ENCODE results near the gene FGF2. TPM values are rescaled to one million over a fixed set of nuclear protein-coding genes. Genes with fewer than 3 reads are reported as not detected.

The FGF2 gene
- total RNA-seq, 1 experiment from 2014 or later: 2.1 TPM

DNA sequence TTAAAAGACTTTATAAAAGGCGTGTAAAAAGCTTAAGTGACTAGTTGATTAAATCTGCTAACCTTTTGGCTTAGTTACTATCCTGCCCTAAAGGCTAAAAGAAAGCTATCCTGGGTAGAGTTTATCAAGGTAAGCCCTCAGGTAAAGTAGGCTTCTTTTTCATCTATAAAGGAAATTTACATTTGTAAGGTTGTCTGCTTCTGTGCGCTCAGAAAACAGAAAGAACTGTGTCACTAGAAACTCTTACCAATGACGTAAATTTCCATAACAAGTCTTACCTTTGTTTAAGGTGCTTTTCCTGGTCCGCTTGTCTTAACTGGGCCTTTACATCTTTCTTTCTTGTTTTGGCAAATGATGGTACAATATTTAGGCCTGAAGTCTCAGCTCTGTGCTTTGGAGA, 37.7 kb upstream of the FGF2 start:
- intact Hi-C loops (cut with micrococcal nuclease; ENCODE audit: unreplicated experiment): no loop called here
- Histone ChIP-seq H3K9me3 (ENCODE audit: insufficient read depth, low read depth) (peaks cover 24% of the 10 kb centered on the region), H2AFZ (no peak overlapping the region), H4K20me1 (ENCODE audit: insufficient read depth) (no peaks in the 10 kb centered on the region), H3K79me2 (ENCODE audit: low read depth) (no peaks in the 10 kb centered on the region), H3K4me2 (no peak overlapping the region), H3K27me3 (ENCODE audit: insufficient read depth, low read depth) (no peaks in the 10 kb centered on the region), H3K9me2 (ENCODE audit: insufficient read depth) (no peaks in the 10 kb centered on the region), H3F3A (ENCODE audit: insufficient read depth, low read depth) (peaks cover 5% of the 10 kb centered on the region), H3K27ac (no peak overlapping the region), H3K36me3 (ENCODE audit: low read depth) (no peaks in the 10 kb centered on the region), H3K4me1 (replicated peaks; ENCODE audit: insufficient read depth) (peaks cover 27% of the 10 kb centered on the region), H3K4me3 (no peak overlapping the region)
- CTCF ChIA-PET: interaction anchor here (0.7 kb wide), 1 partner anchor 537 kb away, joined by 3 read pairs; no protein-coding TSS in a partner anchor
- no peak for TF ChIP-seq EZH2 (IDR thresholded peaks at IDR 0.05; ENCODE audit: low read depth)
- TF ChIP-seq, protein P1, sequence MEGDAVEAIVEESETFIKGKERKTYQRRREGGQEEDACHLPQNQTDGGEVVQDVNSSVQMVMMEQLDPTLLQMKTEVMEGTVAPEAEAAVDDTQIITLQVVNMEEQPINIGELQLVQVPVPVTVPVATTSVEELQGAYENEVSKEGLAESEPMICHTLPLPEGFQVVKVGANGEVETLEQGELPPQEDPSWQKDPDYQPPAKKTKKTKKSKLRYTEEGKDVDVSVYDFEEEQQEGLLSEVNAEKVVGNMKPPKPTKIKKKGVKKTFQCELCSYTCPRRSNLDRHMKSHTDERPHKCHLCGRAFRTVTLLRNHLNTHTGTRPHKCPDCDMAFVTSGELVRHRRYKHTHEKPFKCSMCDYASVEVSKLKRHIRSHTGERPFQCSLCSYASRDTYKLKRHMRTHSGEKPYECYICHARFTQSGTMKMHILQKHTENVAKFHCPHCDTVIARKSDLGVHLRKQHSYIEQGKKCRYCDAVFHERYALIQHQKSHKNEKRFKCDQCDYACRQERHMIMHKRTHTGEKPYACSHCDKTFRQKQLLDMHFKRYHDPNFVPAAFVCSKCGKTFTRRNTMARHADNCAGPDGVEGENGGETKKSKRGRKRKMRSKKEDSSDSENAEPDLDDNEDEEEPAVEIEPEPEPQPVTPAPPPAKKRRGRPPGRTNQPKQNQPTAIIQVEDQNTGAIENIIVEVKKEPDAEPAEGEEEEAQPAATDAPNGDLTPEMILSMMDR (conservative IDR thresholded peaks at IDR 0.05): no peak
- BruUV-seq (replicated peaks): no TSS peak
- DNase-seq: no peak
- POLR2A ChIA-PET (ENCODE audit: unreplicated experiment): no interaction called here

DNA sequence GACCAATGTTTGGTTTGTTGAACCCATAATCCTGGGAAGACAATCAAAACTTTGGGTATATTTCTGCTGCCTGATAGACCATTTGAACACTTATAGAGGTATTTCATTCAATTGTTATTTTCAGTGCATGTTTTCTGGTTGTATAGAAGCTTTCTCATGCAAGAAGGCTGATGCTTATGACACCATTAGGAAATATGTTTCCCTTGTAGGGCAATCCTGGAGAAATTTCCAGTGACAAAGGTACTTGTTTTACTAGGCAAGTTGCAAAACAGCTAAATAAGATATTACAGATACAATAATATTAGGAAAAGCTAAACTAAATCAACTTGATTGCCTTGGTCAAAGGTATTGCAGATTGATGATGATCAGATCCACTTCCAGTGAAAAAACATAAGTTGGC, 32.8 kb upstream of the FGF2 start:
- H2AFZ ChIP-seq: no peak overlapping the region
- H3K9me3 ChIP-seq (ENCODE audit: insufficient read depth, low read depth): no peaks in the 10 kb centered on the region
- BruUV-seq (replicated peaks): no TSS peak
- no peak overlapping the region for H3K4me3 ChIP-seq
- intact Hi-C loops (cut with micrococcal nuclease; ENCODE audit: unreplicated experiment): no loop called here
- CTCF ChIA-PET: no interaction called here
- DNase-seq: no peak
- H3K9me2 ChIP-seq (ENCODE audit: insufficient read depth): no peaks in the 10 kb centered on the region
- no peaks in the 10 kb centered on the region for H3K4me1 ChIP-seq (replicated peaks; ENCODE audit: insufficient read depth)
- no peaks in the 10 kb centered on the region for H3F3A ChIP-seq (ENCODE audit: insufficient read depth, low read depth)
- TF ChIP-seq, protein P1 (conservative IDR thresholded peaks at IDR 0.05): no peak
- no peak for TF ChIP-seq EZH2 (IDR thresholded peaks at IDR 0.05; ENCODE audit: low read depth)
- no peaks in the 10 kb centered on the region for H3K36me3 ChIP-seq (ENCODE audit: low read depth)
- H3K27ac ChIP-seq: no peak overlapping the region
- no peaks in the 10 kb centered on the region for H3K27me3 ChIP-seq (ENCODE audit: insufficient read depth, low read depth)
- POLR2A ChIA-PET (ENCODE audit: unreplicated experiment): no interaction called here
- no peaks in the 10 kb centered on the region for H3K79me2 ChIP-seq (ENCODE audit: low read depth)
- H4K20me1 ChIP-seq (ENCODE audit: insufficient read depth): no peaks in the 10 kb centered on the region
- H3K4me2 ChIP-seq: no peak overlapping the region

DNA sequence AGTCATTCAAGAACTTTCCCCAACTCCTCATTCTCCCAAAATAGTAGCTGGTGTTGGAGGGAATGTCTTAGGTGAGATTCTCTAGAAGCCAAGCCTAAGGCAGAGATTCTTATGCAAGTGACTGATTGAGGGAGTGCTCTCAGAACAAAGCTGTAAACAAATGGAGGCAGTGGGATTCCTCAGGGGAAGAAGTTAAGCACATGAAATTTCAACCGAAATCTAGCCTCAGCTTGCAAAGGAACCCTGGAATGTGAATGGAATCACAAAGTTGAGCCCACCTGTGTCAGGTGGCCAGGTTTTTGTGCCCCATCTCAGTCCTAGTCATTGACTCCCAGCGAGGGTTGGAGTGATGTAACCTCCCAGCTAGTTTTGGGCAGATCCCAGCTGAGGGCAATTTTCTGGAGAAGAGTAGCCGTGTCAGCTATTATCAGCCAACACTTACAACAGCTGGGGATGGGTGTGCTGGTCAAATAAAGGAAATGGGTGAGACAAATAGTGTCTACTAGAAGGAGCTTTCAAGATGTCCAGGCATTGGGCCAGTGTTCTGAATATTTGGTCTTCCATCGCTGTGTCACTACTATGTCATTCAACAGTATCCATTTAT, 29.7 kb upstream of the FGF2 start:
- intact Hi-C loops (cut with micrococcal nuclease; ENCODE audit: unreplicated experiment): no loop called here
- H3F3A ChIP-seq (ENCODE audit: insufficient read depth, low read depth): no peaks in the 10 kb centered on the region
- no peak overlapping the region for H3K4me2 ChIP-seq
- TF ChIP-seq, protein P1 (conservative IDR thresholded peaks at IDR 0.05): no peak
- TF ChIP-seq EZH2 (IDR thresholded peaks at IDR 0.05; ENCODE audit: low read depth): no peak
- BruUV-seq (replicated peaks): no TSS peak
- H3K27me3 ChIP-seq (ENCODE audit: insufficient read depth, low read depth): no peaks in the 10 kb centered on the region
- DNase-seq: no peak
- H3K9me2 ChIP-seq (ENCODE audit: insufficient read depth): no peaks in the 10 kb centered on the region
- no peak overlapping the region for H3K4me3 ChIP-seq
- H4K20me1 ChIP-seq (ENCODE audit: insufficient read depth): no peaks in the 10 kb centered on the region
- no peaks in the 10 kb centered on the region for H3K79me2 ChIP-seq (ENCODE audit: low read depth)
- ChIA-PET POLR2A (ENCODE audit: unreplicated experiment) (no interaction called here), CTCF (no interaction called here)
- H3K9me3 ChIP-seq (ENCODE audit: insufficient read depth, low read depth): no peaks in the 10 kb centered on the region
- no peak overlapping the region for H3K27ac ChIP-seq
- no peaks in the 10 kb centered on the region for H3K36me3 ChIP-seq (ENCODE audit: low read depth)
- no peaks in the 10 kb centered on the region for H3K4me1 ChIP-seq (replicated peaks; ENCODE audit: insufficient read depth)
- H2AFZ ChIP-seq: no peak overlapping the region

Measured in PC-9 (cell line).